SK-N-MC (cell line): Measurements from ENCODE around the gene DMTF1.

Experiments used
- EZH2 ChIP-seq: fragments of 200-600 bp; sonication (generic); IDR thresholded peaks from one replicate; pipeline ENCODE4 v1.6.1; 2017; ENCODE audit warnings: antibody characterized with exemption
- POLR2AphosphoS5 ChIP-seq: IDR thresholded peaks from 2 replicates; pipeline ENCODE4 v1.6.1; 2012; ENCODE audit warnings: mild to moderate bottlenecking, low read depth, low read length, borderline replicate concordance

GRCh38 chr7:87215046-87215445, 62.8 kb downstream of the DMTF1 start:
- TF ChIP-seq EZH2: no peak
- no peak for TF ChIP-seq POLR2AphosphoS5
